SHP77 treated with DMSO at 0.1 percent for 48 hours (cell line): ENCODE data around the gene SUPT7L.
"Not testable (repeated sequence)": the region's sequence is repeated elsewhere in the genome, so short reads cannot be mapped to it uniquely, and the experiment has no call there.

Experiments used
- DNase-seq: peaks from one replicate; lab custom pipeline; 2025; lab: John Stamatoyannopoulos, UW

Gene SUPT7L

GRCh38 chr2:27638037-27638637 is 25.3 kb downstream of the SUPT7L start:
- DNase-seq: no peak

GRCh38 chr2:27636766-27637165 is 26.6 kb downstream of the SUPT7L start:
- no peak for DNase-seq

- DNase-seq: no peak
These were observed 29.1 kb downstream of the SUPT7L start for GRCh38 chr2:27634291-27634690.

- not testable (repeated sequence) for DNase-seq
These were observed 33.2 kb downstream of the SUPT7L start for GRCh38 chr2:27630257-27630656.

- peak; percentile 57 for DNase-seq
These were observed 34.4 kb downstream of the SUPT7L start, which contains the start of the genes CCDC121 and GPN1 for GRCh38 chr2:27628767-27629709. Gene CCDC121, minus strand, starts transcription at chr2:27629012. Its CDS starts 1,213 bp downstream, at chr2:27627799. Gene GPN1, plus strand, starts transcription at chr2:27629050. Its CDS starts 9 bp downstream, at chr2:27629059.

GRCh38 chr2:27627963-27628766 is 35.2 kb downstream of the SUPT7L start:
- no peak for DNase-seq

- not testable (repeated sequence) for DNase-seq
These were observed 36.5 kb downstream of the SUPT7L start for GRCh38 chr2:27626921-27627320.

GRCh38 chr2:27626323-27626722 is 37.1 kb downstream of the SUPT7L start:
- DNase-seq: not testable (repeated sequence)

GRCh38 chr2:27624943-27625342 is 38.5 kb downstream of the SUPT7L start:
- DNase-seq: no peak

- DNase-seq: no peak
These were observed 40.5 kb downstream of the SUPT7L start for GRCh38 chr2:27622921-27623384.

GRCh38 chr2:27621524-27621923 is 41.9 kb downstream of the SUPT7L start:
- no peak for DNase-seq

- DNase-seq: no peak
These were observed 48.1 kb downstream of the SUPT7L start for GRCh38 chr2:27615316-27615715.

GRCh38 chr2:27613985-27614384 is 49.4 kb downstream of the SUPT7L start:
- no peak for DNase-seq

- no peak for DNase-seq
These were observed 56.8 kb downstream of the SUPT7L start for GRCh38 chr2:27606611-27607010.
